Suprapubic skin (tissue), 3 donors: ENCODE measurements around the gene MLST8.

Experiments
- EP300 ChIP-seq: sonication (generic); formaldehyde crosslinking; IDR thresholded peaks from one replicate; pipeline ENCODE4 v1.6.1; 2017; ENCODE audit warnings: antibody characterized with exemption
- POLR2A ChIP-seq, 2 donors: fragments of 450-650 bp; IDR thresholded peaks; one replicate each; pipeline ENCODE4 v1.6.1; 2017; ENCODE audit warnings: antibody characterized with exemption in 2 of 2, mild to moderate bottlenecking in 2 of 2, moderate library complexity in 2 of 2
- TF ChIP-seq, protein P1 (sequence below), 2 donors: fragments of 200-600 bp in 1 of 2; fragments of 450-650 bp in 1 of 2; sonication (generic) in 1 of 2; IDR thresholded peaks; one replicate each; pipeline ENCODE4 v1.5.1; 2016 to 2019; ENCODE audit warnings: antibody characterized with exemption in 2 of 2, mild to moderate bottlenecking in 1 of 2, moderate library complexity in 1 of 2

DNA sequence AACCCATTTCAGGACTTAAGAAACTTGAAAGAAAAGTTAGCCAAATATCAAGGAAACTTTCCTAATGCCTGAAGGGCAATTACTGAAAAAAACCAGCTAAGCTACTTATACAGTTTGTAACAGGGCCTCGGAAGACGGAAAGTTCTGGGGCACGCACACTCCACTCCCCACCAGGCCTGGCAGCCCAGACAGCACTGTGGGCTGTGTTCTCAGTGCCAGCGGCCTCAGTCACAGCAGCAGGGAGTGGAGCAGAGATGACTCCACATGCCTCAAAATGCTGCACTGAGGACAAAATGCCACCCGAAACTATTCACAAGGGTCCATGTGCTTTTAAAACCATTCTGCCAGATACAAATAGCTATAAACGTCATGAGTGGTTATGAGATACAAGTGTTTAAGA is 52.5 kb downstream of the MLST8 start:
- TF ChIP-seq, protein P1, sequence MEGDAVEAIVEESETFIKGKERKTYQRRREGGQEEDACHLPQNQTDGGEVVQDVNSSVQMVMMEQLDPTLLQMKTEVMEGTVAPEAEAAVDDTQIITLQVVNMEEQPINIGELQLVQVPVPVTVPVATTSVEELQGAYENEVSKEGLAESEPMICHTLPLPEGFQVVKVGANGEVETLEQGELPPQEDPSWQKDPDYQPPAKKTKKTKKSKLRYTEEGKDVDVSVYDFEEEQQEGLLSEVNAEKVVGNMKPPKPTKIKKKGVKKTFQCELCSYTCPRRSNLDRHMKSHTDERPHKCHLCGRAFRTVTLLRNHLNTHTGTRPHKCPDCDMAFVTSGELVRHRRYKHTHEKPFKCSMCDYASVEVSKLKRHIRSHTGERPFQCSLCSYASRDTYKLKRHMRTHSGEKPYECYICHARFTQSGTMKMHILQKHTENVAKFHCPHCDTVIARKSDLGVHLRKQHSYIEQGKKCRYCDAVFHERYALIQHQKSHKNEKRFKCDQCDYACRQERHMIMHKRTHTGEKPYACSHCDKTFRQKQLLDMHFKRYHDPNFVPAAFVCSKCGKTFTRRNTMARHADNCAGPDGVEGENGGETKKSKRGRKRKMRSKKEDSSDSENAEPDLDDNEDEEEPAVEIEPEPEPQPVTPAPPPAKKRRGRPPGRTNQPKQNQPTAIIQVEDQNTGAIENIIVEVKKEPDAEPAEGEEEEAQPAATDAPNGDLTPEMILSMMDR (IDR thresholded peaks at IDR 0.05), result no peak
- no peak for TF ChIP-seq EP300
- no peak for TF ChIP-seq POLR2A (IDR thresholded peaks at IDR 0.05)
